SU-DHL-6 (cell line): ENCODE data around the gene RUNX2.

Experiments
- H2AFZ ChIP-seq: fragments of 200-600 bp; sonication (generic); 2 replicates; pipeline ENCODE4 v1.6.1; 2014; ENCODE audit warnings: low read depth, mild to moderate bottlenecking, moderate library complexity, mixed read lengths, antibody characterized with exemption, low read length; ENCODE audit not compliant: severe bottlenecking
- H3F3A ChIP-seq: fragments of 200-600 bp; shearing (Covaris generic); 2 replicates; pipeline ENCODE4 v1.6.0; 2016; ENCODE audit warnings: antibody characterized with exemption, mild to moderate bottlenecking; ENCODE audit not compliant: insufficient read depth
- H3K27ac ChIP-seq: fragments of 200-600 bp; sonication (generic); 2 replicates; pipeline ENCODE4 v1.5.1; 2016; ENCODE audit warnings: low read depth, mild to moderate bottlenecking, low read length, moderate library complexity, mixed read lengths
- H3K27me3 ChIP-seq: fragments of 200-600 bp; sonication (generic), shearing (Covaris generic); 2 replicates; pipeline ENCODE4 v1.6.0; 2014; ENCODE audit warnings: mild to moderate bottlenecking, low read length
- H3K36me3 ChIP-seq: fragments of 200-600 bp; sonication (generic); 2 replicates; pipeline ENCODE4 v1.6.1; 2014; ENCODE audit warnings: mild to moderate bottlenecking, low read length, mixed read lengths
- H3K4me2 ChIP-seq: fragments of 300-600, 200-600 bp; shearing (Covaris generic), sonication (generic); 2 replicates; pipeline ENCODE4 v1.6.0; 2014; ENCODE audit warnings: low read length, low read depth, mild to moderate bottlenecking; ENCODE audit not compliant: poor library complexity, severe bottlenecking
- H3K4me3 ChIP-seq: fragments of 200-600 bp; sonication (generic); 2 replicates; pipeline ENCODE4 v1.5.1; 2014; ENCODE audit warnings: antibody characterized with exemption, low read length, mild to moderate bottlenecking, mixed read lengths; ENCODE audit not compliant: insufficient read depth, poor library complexity, severe bottlenecking
- H3K79me2 ChIP-seq: fragments of 200-600 bp; sonication (generic); 2 replicates; pipeline ENCODE4 v1.6.1; 2014; ENCODE audit warnings: mild to moderate bottlenecking, low read length, moderate library complexity; ENCODE audit not compliant: insufficient read depth
- H3K9ac ChIP-seq: fragments of 200-600 bp; sonication (generic); 2 replicates; pipeline ENCODE4 v1.7.0; 2014; ENCODE audit warnings: mild to moderate bottlenecking, low read length
- H3K9me2 ChIP-seq: fragments of 200-600 bp; sonication (generic); replicated peaks from 2 replicates; pipeline ENCODE4 v1.6.1; 2014; ENCODE audit warnings: low read length; ENCODE audit not compliant: insufficient read depth
- H3K9me3 ChIP-seq: fragments of 200-600 bp; sonication (generic); 2 replicates; pipeline ENCODE4 v1.6.1; 2014; ENCODE audit warnings: low read length, mixed read lengths; ENCODE audit not compliant: insufficient read depth
- H4K20me1 ChIP-seq: fragments of 200-600 bp; sonication (generic); 2 replicates; pipeline ENCODE4 v1.6.1; 2014; ENCODE audit warnings: low read depth, mild to moderate bottlenecking, antibody characterized with exemption, low read length, moderate library complexity, mixed read lengths
- EZH2phosphoT487 ChIP-seq: fragments of 200-600 bp; sonication (generic), shearing (Covaris generic); conservative IDR thresholded peaks from 2 replicates; pipeline ENCODE4 v1.6.1; 2018; ENCODE audit warnings: mild to moderate bottlenecking, antibody characterized with exemption, low read length, moderate library complexity, mixed read lengths
- TF ChIP-seq, protein P1 (sequence below): fragments of 200-600 bp; sonication (generic); IDR thresholded peaks from one replicate; pipeline ENCODE4 v1.5.1; 2017; ENCODE audit warnings: antibody characterized with exemption, mild to moderate bottlenecking, low read length, moderate library complexity; ENCODE audit not compliant: insufficient read depth, poor library complexity, severe bottlenecking

The RUNX2 gene

DNA sequence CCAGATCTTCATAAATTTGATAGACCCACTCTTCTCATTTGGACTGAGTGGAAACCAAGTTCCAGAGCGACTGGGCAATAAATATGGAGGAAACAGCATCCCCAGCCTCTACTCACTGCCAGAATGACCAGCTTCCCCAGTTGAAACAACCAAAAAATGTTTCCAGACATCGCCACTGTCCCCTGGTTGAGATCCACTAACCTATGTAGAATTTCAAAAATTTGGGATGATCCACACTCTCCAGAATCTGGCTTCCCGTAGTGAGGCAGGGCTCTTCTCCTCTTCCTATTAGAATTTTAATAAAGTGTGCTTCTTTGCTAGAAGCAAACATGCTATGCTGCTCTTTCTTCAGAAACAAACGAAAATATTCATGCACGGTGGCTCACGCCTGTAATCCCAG, 336.6 kb downstream of the RUNX2 start:
- H3F3A ChIP-seq = peaks cover 9% of the 10 kb centered on the region; the same call in 1 of the 2 replicates
- H3K9me3 ChIP-seq = no peaks in the 10 kb centered on the region
- H3K36me3 ChIP-seq = no peaks in the 10 kb centered on the region
- H3K4me3 ChIP-seq = no peak overlapping the region
- no peak overlapping the region for H3K4me2 ChIP-seq
- H3K27me3 ChIP-seq = no peaks in the 10 kb centered on the region
- no peak overlapping the region for H3K9ac ChIP-seq
- no peak overlapping the region for H3K27ac ChIP-seq
- H3K9me2 ChIP-seq = no peaks in the 10 kb centered on the region
- peaks cover 2% of the 10 kb centered on the region; the same call in 1 of the 2 replicates for H3K79me2 ChIP-seq
- H4K20me1 ChIP-seq = no peaks in the 10 kb centered on the region
- TF ChIP-seq, protein P1, sequence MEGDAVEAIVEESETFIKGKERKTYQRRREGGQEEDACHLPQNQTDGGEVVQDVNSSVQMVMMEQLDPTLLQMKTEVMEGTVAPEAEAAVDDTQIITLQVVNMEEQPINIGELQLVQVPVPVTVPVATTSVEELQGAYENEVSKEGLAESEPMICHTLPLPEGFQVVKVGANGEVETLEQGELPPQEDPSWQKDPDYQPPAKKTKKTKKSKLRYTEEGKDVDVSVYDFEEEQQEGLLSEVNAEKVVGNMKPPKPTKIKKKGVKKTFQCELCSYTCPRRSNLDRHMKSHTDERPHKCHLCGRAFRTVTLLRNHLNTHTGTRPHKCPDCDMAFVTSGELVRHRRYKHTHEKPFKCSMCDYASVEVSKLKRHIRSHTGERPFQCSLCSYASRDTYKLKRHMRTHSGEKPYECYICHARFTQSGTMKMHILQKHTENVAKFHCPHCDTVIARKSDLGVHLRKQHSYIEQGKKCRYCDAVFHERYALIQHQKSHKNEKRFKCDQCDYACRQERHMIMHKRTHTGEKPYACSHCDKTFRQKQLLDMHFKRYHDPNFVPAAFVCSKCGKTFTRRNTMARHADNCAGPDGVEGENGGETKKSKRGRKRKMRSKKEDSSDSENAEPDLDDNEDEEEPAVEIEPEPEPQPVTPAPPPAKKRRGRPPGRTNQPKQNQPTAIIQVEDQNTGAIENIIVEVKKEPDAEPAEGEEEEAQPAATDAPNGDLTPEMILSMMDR = no peak
- TF ChIP-seq EZH2phosphoT487 = no peak
- no peak overlapping the region for H2AFZ ChIP-seq

GRCh38 chr6:45665859-45666258, 337.7 kb downstream of the RUNX2 start:
- Histone ChIP-seq H3K9ac (no peak overlapping the region), H3K4me2 (no peak overlapping the region), H3K27me3 (no peaks in the 10 kb centered on the region), H3K9me2 (no peaks in the 10 kb centered on the region), H3K9me3 (no peaks in the 10 kb centered on the region), H3K27ac (no peak overlapping the region), H4K20me1 (no peaks in the 10 kb centered on the region), H3K36me3 (no peaks in the 10 kb centered on the region), H3K79me2 (no peaks in the 10 kb centered on the region), H3F3A (peaks cover 7% of the 10 kb centered on the region; the same call in 1 of the 2 replicates), H2AFZ (no peak overlapping the region), H3K4me3 (no peak overlapping the region)
- TF ChIP-seq, protein P1 = no peak
- no peak for TF ChIP-seq EZH2phosphoT487

GRCh38 chr6:45666846-45667245, 338.7 kb downstream of the RUNX2 start:
- no peaks in the 10 kb centered on the region for H3K27me3 ChIP-seq
- no peaks in the 10 kb centered on the region for H3K9me2 ChIP-seq
- no peaks in the 10 kb centered on the region for H4K20me1 ChIP-seq
- no peak overlapping the region for H3K4me2 ChIP-seq
- H3K36me3 ChIP-seq = no peaks in the 10 kb centered on the region
- H3K79me2 ChIP-seq = no peaks in the 10 kb centered on the region
- TF ChIP-seq, protein P1 = no peak
- no peak for TF ChIP-seq EZH2phosphoT487
- no peak overlapping the region for H2AFZ ChIP-seq
- H3K27ac ChIP-seq = no peak overlapping the region
- H3K9me3 ChIP-seq = no peaks in the 10 kb centered on the region
- no peak overlapping the region for H3K4me3 ChIP-seq
- H3F3A ChIP-seq = peaks cover 7% of the 10 kb centered on the region; the same call in 1 of the 2 replicates
- no peak overlapping the region for H3K9ac ChIP-seq
